BJ (cell line): ENCODE measurements around the gene TSEN34. TPM values are rescaled to one million over a fixed set of nuclear protein-coding genes. Genes with fewer than 3 reads are reported as not detected.

ENCODE experiments used
- CTCF ChIA-PET: fragments of 350-600 bp; formaldehyde crosslinking; extraction: SDS; loops from one replicate; lab custom pipeline; 2021; ENCODE audit warnings: antibody characterized with exemption, inconsistent platforms; lab: Yijun Ruan, JAX
- POLR2A ChIA-PET: fragments of 300-600 bp; sonication (Branson Sonifier 250); formaldehyde crosslinking; extraction: SDS; loops from one replicate; lab custom pipeline; 2021; ENCODE audit warnings: antibody characterized with exemption; lab: Charles Lee
- DNase-seq: peaks from one replicate; pipeline ENCODE4 v3.0.0-alpha.2; 2011; ENCODE audit warnings: low read depth
- H3K27me3 ChIP-seq: 2 replicates; pipeline ENCODE4 v1.6.0; 2011; ENCODE audit warnings: low read length; ENCODE audit not compliant: control insufficient read depth, insufficient read depth
- H3K36me3 ChIP-seq: 2 replicates; pipeline ENCODE4 v1.5.1; 2011; ENCODE audit warnings: low read length; ENCODE audit not compliant: control insufficient read depth, insufficient read depth
- H3K4me3 ChIP-seq: 2 replicates; pipeline ENCODE4 v1.5.1; 2011; ENCODE audit warnings: low read depth, mild to moderate bottlenecking, control low read depth, low read length
- CTCF ChIP-seq: IDR thresholded peaks from 2 replicates; pipeline ENCODE4 v1.5.1; 2011; ENCODE audit warnings: low read depth, mild to moderate bottlenecking, control low read depth, inconsistent platforms, low read length, moderate library complexity; ENCODE audit not compliant: insufficient read depth
- polyA minus RNA-seq: library from RNA; depleted of rRNA, polyadenylated mRNA; stranded (reverse); fragments of >200 nt; gene quantifications from 2 replicates; pipeline ENCODE4 v1.2.3, GENCODE V29; 2011; rRNA and poly(A)+ RNA removed
- polyA plus RNA-seq: library from polyadenylated mRNA; depleted of rRNA; stranded (reverse); fragments of >200 nt; gene quantifications from 2 replicates; pipeline ENCODE4 v1.2.3, GENCODE V29; 2011; rRNA removed

The TSEN34 gene
- polyA plus RNA-seq (36.2 and 53.9 TPM in 2 replicates), polyA minus RNA-seq (17.9 and 27.1 TPM in 2 replicates)

- TF ChIP-seq CTCF, result no peak
- ChIA-PET CTCF (interaction anchor here (0.7 to 1.2 kb wide), 4 partner anchors 10 to 43 kb away, joined by 3 to 4 read pairs (median 3); no protein-coding TSS in a partner anchor), POLR2A (interaction anchor here (0.6 to 1.0 kb wide), 6 partner anchors 10 to 338 kb away, joined by 3 to 4 read pairs (median 3); no protein-coding TSS in a partner anchor)
- Histone ChIP-seq H3K4me3 (peak within 1 kb of the TSS; percentile 68), H3K36me3 (peaks cover 10% of the 10 kb centered on the region), H3K27me3 (no peaks in the 10 kb centered on the region)
- peak; percentile 31 for DNase-seq
Observed at GRCh38 chr19:54191011-54191810, at the start of gene TSEN34. Gene TSEN34, plus strand, starts transcription at chr19:54191308. Its CDS starts 57 bp downstream, at chr19:54191365.

- H3K4me3 ChIP-seq, result no peak overlapping the region
- peak; percentile 67 for DNase-seq
- peaks cover 44% of the 10 kb centered on the region for H3K36me3 ChIP-seq
- no peaks in the 10 kb centered on the region for H3K27me3 ChIP-seq
- ChIA-PET POLR2A (no interaction called here), CTCF (no interaction called here)
- TF ChIP-seq CTCF, result no peak
Observed at GRCh38 chr19:54141356-54141755, 49.8 kb upstream of the TSEN34 start.

- ChIA-PET CTCF (interaction anchor here (0.8 kb wide), 1 partner anchor 9 kb away, joined by 3 read pairs; no protein-coding TSS in a partner anchor), POLR2A (no interaction called here)
- DNase-seq, result no peak
- Histone ChIP-seq H3K4me3 (no peak overlapping the region), H3K36me3 (peaks cover 52% of the 10 kb centered on the region), H3K27me3 (no peaks in the 10 kb centered on the region)
- TF ChIP-seq CTCF, result no peak
Observed at GRCh38 chr19:54142166-54142780, 48.8 kb upstream of the TSEN34 start.

- TF ChIP-seq CTCF, result no peak
- CTCF ChIA-PET, result interaction anchor here (1.2 kb wide), 1 partner anchor 14 kb away, joined by 3 read pairs; the partner anchor contains the start of gene LENG1
- no peak overlapping the region for H3K4me3 ChIP-seq
- DNase-seq, result no peak
- H3K36me3 ChIP-seq, result peaks cover 71% of the 10 kb centered on the region
- POLR2A ChIA-PET, result no interaction called here
- H3K27me3 ChIP-seq, result no peaks in the 10 kb centered on the region
Observed at GRCh38 chr19:54145541-54146158, 45.5 kb upstream of the TSEN34 start.
